HG02588 (cell line): ENCODE data around the gene B4GALNT2.
"Not testable (repeated sequence)": the region's sequence is repeated elsewhere in the genome, so short reads cannot be mapped to it uniquely, and the experiment has no call there.

ENCODE experiments used
- ATAC-seq: cut with Tn5 transposase; IDR thresholded peaks from one replicate; pipeline ENCODE4 v1.9.1; 2021; ENCODE audit warnings: mild to moderate bottlenecking, moderate library complexity; ENCODE audit not compliant: unreplicated experiment

The B4GALNT2 gene

DNA sequence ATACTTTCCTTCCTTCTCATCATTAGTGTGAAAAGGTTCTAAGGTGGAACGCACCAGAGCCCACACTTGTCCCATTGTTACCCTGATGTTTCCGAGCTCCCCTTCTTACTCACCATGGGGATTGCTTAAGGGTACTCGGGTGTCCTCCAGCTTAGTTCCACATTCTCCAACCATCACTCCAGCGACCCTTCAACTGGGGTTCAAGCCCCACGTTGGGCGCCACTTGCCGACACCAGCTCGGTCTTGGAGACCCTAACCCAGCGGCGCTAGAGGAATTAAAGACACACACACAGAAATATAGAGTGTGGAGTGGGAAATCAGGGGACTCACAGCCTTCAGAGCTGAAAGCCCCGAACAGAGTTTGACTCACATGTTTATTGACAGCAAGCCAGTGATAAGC, 43.4 kb downstream of the B4GALNT2 start:
- not testable (repeated sequence) for ATAC-seq

DNA sequence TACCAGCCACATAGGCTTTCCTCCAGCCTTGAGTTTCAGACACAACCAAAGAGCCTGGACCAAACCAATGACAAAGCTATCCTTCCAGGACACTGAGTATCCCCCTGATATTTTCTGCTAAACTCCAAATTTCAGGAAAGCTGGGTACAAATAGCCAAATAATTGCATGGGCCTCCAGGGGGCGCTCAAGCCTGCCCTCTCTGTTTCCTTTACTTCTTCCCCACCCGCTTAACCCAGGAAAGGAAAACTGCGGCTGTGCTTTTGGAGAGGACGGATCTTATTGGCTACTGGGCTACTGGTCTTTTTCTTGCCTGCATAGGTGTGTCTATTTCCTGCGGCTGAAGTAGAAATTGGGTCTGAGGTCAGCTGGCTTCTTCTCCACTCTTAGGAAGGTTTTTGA, 47.7 kb downstream of the B4GALNT2 start:
- ATAC-seq, result no peak

GRCh38 chr17:49180998-49181635, 48.5 kb downstream of the B4GALNT2 start:
- ATAC-seq, result no peak

GRCh38 chr17:49183341-49183740, 50.8 kb downstream of the B4GALNT2 start:
- no peak for ATAC-seq

DNA sequence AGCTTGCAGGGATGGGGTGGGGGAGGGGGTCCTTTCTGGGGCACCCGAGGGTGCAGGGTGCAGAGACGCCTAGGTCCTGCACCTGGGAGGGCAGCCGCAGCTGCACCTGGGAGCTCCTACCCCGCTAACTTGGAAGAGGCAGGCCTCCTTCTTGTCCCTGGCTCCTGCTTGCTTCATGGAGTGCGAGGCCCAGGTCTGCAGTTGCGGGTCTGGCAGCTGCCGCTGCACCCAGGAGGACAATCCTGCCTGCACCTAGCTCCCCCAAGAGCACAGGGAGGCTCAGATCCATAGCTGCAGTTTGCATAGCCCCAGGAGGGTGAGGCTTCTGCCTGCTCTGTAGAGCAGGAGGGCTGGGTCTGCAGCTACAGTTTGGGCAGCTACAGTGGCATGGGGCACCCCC, 51.2 kb downstream of the B4GALNT2 start:
- ATAC-seq, result no peak

- not testable (repeated sequence) for ATAC-seq
Observed at GRCh38 chr17:49184522-49184921, 52.0 kb downstream of the B4GALNT2 start.

- ATAC-seq, result not testable (repeated sequence)
Observed at GRCh38 chr17:49185381-49185780, 52.8 kb downstream of the B4GALNT2 start.

DNA sequence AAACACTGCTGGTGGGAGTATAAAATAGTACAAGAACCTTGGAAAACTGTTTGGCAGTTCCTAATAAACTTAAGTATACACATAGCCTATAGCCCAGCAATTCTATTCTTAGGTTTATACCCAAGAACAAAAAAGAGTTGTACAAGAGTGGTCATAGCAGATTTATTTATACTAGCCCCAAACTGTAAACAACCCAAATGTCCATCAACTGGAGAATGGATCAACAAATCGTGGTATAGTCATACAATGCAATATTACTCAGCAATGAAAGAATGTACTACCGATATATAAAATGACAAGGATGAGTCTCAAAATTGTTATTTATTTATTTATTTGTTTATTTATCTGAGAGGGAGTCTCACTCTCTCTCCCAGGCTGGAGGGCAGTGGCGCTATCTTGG, 54.7 kb downstream of the B4GALNT2 start:
- no peak for ATAC-seq

GRCh38 chr17:49190932-49191331, 58.4 kb downstream of the B4GALNT2 start:
- ATAC-seq, result no peak

DNA sequence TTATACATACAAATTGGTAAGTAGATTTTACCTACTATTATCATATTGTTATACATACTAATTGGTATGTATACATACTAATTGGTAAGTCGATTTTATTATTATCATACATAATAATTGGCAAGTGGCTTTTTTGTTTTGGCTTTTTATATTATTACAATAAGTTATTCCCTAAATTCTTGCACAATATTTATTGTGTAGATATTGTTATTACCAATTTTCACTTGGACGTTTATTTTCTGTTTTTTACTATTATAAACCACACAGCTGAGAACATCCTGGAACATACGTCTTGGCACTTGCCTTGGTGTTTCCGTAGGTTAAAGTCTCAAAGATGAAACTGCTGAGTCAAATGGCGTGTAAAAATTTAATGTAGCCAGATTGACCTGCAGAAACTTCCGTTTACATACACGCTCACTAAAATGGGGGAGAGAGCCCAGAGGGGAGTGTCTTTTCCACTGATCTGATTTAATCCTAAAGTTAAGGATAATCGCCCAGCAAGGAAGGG, 58.9 kb downstream of the B4GALNT2 start:
- ATAC-seq, result no peak

GRCh38 chr17:49191917-49192741, 59.6 kb downstream of the B4GALNT2 start:
- ATAC-seq, result peak; percentile 38

GRCh38 chr17:49193513-49194296, 61.1 kb downstream of the B4GALNT2 start:
- ATAC-seq, result no peak

DNA sequence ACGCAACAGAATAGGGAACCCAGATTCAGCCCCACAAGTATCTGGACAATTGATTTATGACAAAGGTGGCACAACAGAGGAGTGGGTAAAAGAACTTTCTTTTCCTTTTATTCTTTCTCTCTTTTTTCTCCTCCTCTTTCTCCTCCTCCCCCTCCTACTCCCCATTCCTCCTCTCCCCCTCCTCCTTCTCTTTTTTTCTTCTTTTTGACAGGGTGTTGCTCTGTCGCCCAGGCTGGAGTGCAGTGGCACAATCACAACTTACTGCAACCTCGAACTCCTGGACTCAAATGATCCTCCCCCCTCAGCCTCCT, 61.7 kb downstream of the B4GALNT2 start:
- no peak for ATAC-seq

DNA sequence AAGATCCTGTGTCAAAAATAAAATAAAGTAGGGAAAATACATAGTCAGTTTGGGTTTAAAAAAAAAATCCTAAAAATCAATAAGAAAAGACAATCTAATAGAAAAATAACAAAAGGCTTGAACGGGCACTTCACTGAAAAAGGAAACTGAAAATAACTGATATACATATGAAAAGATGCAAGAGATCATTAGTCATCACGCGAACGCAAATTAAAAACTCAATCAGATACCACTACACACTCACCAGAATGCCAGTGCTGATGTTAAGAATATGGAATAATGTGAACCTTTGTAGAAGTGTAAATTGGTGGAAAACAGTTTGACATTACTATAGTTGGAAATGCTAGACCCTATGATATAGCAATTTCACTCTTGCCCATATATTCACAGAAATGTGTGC, 63.2 kb downstream of the B4GALNT2 start:
- no peak for ATAC-seq

DNA sequence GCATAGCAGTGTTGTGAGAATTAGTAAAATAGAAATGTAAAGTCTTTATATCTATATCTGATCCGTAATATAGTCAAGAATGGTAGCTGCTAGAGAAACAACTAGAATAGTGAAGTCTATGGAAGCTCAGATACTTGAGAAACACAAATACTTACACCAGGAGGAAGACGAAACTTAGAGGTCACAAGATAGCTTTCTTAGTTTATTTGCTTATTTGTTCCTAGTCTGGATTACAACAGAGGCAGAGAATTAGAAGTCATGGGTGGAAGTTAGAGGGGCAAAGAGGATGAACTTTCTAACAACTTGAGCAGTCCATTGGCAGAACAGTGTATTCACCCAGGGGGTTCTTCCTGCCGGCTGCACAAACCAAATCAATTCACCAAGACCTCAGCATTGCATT, 64.0 kb downstream of the B4GALNT2 start:
- ATAC-seq, result no peak

GRCh38 chr17:49197346-49197998, 64.9 kb downstream of the B4GALNT2 start:
- no peak for ATAC-seq

GRCh38 chr17:49198211-49198610, 65.6 kb downstream of the B4GALNT2 start:
- ATAC-seq, result no peak

- ATAC-seq, result no peak
Observed at GRCh38 chr17:49200423-49201083, 68.0 kb downstream of the B4GALNT2 start.

- ATAC-seq, result no peak
Observed at GRCh38 chr17:49201481-49201927, 68.9 kb downstream of the B4GALNT2 start.

- ATAC-seq, result no peak
Observed at GRCh38 chr17:49203796-49204195, 71.2 kb downstream of the B4GALNT2 start.
